Measurements from ENCODE around the gene C1orf159. TPM values are rescaled to one million over a fixed set of nuclear protein-coding genes. Genes with fewer than 3 reads are reported as not detected.

C1orf159 gene
- total RNA-seq, 2 donors from 2014 or later, result 8.8 to 13.2 TPM

DNA sequence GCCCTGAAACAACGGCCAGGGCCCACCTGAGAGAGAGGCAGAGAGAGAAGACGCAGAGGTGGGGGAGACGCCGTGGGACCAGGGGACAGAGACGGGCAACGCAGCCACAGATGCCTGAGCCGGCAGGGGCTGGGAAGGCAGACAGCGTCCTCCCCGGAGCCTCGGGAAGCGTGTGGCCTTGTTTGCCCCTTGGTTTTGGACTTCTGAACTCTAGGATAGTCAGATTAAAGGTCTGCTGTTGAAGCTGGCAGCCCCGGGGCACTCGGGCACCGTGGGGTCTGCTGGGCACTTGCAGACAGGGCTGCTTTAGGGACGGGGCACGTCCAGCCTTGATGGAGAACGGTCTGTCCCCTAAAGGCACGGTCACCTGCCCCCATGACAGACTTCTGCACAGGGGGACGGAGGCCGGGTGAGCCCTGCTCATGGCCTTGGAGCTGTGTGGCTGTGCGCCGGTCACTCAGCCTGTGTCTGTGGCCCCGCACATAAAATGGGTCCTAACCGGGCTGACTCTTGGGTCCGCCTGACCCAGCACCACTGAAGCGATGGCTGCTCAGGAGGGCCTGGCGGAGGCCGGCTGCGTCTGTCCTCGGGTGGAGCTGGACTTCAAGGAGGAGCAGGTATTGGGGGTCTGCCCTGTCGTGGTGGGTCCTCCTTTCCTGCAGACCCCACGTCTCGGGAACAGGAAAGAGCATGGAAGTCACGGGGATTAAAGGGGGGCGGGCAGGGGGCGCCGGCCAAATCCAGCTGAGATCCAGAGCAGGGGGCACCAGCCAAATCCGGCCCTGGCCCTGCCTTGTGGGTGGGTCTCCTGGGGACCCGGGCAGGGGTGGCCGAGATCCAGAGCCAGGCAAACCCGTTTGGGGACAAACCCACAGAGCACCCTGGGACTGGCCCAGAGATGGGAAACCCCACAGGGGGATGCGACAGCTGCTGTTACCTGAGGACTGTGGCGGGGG, 32.2 kb downstream of the C1orf159 start:
- TF ChIP-seq POLR2A (IDR thresholded peaks at IDR 0.05), result no peak
- TF ChIP-seq, protein P1, sequence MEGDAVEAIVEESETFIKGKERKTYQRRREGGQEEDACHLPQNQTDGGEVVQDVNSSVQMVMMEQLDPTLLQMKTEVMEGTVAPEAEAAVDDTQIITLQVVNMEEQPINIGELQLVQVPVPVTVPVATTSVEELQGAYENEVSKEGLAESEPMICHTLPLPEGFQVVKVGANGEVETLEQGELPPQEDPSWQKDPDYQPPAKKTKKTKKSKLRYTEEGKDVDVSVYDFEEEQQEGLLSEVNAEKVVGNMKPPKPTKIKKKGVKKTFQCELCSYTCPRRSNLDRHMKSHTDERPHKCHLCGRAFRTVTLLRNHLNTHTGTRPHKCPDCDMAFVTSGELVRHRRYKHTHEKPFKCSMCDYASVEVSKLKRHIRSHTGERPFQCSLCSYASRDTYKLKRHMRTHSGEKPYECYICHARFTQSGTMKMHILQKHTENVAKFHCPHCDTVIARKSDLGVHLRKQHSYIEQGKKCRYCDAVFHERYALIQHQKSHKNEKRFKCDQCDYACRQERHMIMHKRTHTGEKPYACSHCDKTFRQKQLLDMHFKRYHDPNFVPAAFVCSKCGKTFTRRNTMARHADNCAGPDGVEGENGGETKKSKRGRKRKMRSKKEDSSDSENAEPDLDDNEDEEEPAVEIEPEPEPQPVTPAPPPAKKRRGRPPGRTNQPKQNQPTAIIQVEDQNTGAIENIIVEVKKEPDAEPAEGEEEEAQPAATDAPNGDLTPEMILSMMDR (IDR thresholded peaks at IDR 0.05), result no peak
- DNase-seq, result peak in 2 of 4 donors; percentile 5 to 11
- ATAC-seq, result no peak
- no peak overlapping the region for H3K27ac ChIP-seq
- H3K27me3 ChIP-seq, result no peaks in the 10 kb centered on the region
- peaks cover 14% of the 10 kb centered on the region for H3K4me1 ChIP-seq
- H3K36me3 ChIP-seq (replicated peaks in 1 of 2; ENCODE audit: insufficient read depth in 1 of 2, low read depth in 2 of 2), result no peaks in the 10 kb centered on the region
- no peaks in the 10 kb centered on the region for H3K9me3 ChIP-seq
- intact Hi-C loops (cut with DNase I), result no loop called here
- no peak overlapping the region for H3K4me3 ChIP-seq
- WGBS, 2 donors, result 85 to 92% methylated on average over 27 to 39 of the region's 43 CpGs

DNA sequence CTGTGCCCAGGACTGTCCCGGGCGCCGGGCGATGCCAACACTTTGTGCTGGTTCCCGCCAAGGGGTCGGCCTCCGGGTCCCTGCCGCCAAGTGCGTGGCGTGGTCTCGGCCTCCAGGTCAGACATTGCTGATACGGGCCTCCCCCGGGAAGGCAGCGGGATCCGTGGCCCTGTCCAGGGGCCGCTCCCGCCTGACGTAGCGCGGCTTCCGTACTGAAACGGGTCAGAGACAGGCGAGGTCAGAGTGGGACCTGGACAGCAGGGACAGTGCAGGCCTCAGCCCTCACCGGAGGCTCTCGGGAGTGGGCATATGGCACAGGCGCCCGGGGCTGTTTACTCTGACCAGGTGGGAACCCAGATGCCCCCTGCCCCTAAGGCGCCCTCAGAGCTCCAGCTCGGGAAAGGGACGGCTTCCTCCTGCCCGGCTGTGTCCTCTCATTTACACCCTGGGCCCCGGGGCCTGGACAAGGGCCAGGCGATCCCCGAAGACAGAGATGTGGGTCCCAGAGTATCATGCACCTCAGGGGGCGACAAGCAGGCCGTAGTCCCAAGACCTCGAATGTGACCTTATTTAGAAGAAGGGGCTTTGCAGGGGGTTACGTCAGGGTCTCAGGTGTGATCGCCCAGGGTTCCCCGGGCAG, 33.0 kb downstream of the C1orf159 start:
- no peak overlapping the region for H3K27ac ChIP-seq
- H3K4me1 ChIP-seq, result peaks cover 14% of the 10 kb centered on the region
- 89 to 94% methylated on average over 26 to 32 of the region's 40 CpGs for WGBS, 2 donors
- no peak for ATAC-seq
- no peaks in the 10 kb centered on the region for H3K36me3 ChIP-seq (replicated peaks in 1 of 2; ENCODE audit: insufficient read depth in 1 of 2, low read depth in 2 of 2)
- intact Hi-C loops (cut with DNase I), result no loop called here
- no peaks in the 10 kb centered on the region for H3K9me3 ChIP-seq
- TF ChIP-seq POLR2A (IDR thresholded peaks at IDR 0.05), result no peak
- TF ChIP-seq, protein P1 (IDR thresholded peaks at IDR 0.05), result no peak
- H3K27me3 ChIP-seq, result no peaks in the 10 kb centered on the region
- H3K4me3 ChIP-seq, result no peak overlapping the region
- DNase-seq, result peak in 2 of 4 donors; percentile 4 to 10

DNA sequence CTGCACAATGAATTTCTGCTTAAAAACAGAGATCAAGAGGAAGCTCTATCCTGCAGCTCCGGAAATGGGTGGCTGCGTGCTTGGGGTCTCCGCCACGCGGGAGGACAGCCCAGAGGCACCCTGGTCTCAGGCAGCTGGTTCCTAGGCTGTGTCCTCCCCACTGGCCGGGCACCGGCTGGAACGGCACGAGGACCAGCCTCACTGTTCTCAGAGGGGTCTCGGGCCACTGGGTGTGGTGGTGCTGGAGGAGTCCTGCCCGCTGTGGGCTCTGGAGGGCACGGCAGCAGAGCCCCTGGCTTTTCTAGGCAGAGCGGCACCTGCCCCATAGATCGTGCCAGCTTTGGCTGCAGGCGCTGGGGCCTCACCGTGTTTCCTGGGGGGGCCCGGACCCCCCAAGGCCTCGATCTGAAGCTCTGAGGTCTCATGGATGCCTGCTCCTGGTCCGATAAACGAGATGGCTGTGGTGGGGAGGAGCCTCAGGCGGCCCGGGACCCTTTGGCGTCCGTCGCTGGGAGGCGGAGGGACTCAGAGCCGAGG, 33.6 kb downstream of the C1orf159 start:
- H3K4me1 ChIP-seq, result peaks cover 14% of the 10 kb centered on the region
- no peak for DNase-seq
- no peaks in the 10 kb centered on the region for H3K27me3 ChIP-seq
- H3K4me3 ChIP-seq, result no peak overlapping the region
- no peaks in the 10 kb centered on the region for H3K9me3 ChIP-seq
- H3K36me3 ChIP-seq (replicated peaks in 1 of 2; ENCODE audit: insufficient read depth in 1 of 2, low read depth in 2 of 2), result no peaks in the 10 kb centered on the region
- H3K27ac ChIP-seq, result no peak overlapping the region
- 95 to 100% methylated on average over 2 to 21 of the region's 27 CpGs for WGBS, 2 donors
- no peak for ATAC-seq
- intact Hi-C loops (cut with DNase I), result no loop called here
- TF ChIP-seq POLR2A (IDR thresholded peaks at IDR 0.05), result no peak
- TF ChIP-seq, protein P1 (IDR thresholded peaks at IDR 0.05), result no peak

DNA sequence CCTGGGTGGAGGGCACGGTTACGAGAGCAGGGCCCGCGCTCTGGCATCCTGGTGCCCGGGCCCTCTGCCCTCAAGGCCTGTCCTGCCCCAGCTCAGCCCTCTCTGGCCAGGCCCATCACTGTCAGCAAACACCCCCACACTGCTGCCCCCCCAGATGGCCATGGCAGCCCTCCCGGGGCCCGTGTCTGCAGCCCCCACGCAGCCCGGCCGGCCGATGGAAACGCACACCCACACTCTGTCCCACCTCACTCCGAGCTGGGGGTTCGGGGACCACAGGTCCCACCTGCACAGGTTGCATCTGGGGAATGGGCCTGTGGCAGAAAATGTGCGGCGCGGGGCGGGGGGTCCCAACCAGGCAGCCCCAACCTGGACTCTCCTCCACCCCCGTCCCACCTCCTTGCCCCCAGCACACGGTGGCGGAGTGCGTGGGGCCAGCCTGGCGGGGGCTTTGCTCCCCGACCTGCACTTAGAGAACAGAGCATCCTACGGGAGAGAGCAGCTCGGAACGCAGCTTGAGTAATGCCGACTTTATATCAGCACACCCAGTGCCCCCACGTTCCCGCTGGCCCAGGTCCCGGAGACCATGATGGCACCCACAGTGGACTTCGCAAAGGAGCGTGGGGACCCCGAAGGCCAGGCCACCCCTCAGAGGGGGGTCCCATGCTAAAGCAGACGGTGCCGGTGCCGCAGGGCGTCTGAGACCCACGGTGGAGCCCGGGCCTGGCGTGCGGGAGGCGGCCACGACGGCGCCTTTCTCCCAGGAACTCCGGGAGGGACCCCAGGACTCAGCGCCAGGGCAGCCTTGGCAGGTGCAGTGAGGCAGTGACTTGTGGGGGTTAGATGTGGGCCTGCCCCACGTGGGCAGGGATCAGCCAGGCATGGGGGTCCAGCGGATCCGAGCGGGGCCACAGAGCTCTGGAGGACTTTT, 34.3 kb downstream of the C1orf159 start:
- Histone ChIP-seq H3K36me3 (replicated peaks in 1 of 2; ENCODE audit: insufficient read depth in 1 of 2, low read depth in 2 of 2) (no peaks in the 10 kb centered on the region), H3K27me3 (no peaks in the 10 kb centered on the region), H3K9me3 (no peaks in the 10 kb centered on the region), H3K27ac (no peak overlapping the region), H3K4me3 (no peak overlapping the region), H3K4me1 (peaks cover 14% of the 10 kb centered on the region)
- ATAC-seq (no peak), DNase-seq (peak in 3 of 4 donors; percentile 1 to 12 (median 5))
- TF ChIP-seq, protein P1 (IDR thresholded peaks at IDR 0.05), result no peak
- no peak for TF ChIP-seq POLR2A (IDR thresholded peaks at IDR 0.05)
- 89 to 100% methylated on average over 4 to 42 of the region's 52 CpGs for WGBS, 2 donors
- intact Hi-C loops (cut with DNase I), result no loop called here
